Astrocyte of the cerebellum (primary cell): ENCODE results near the gene RGS6.
"Not testable (repeated sequence)": the region's sequence is repeated elsewhere in the genome, so short reads cannot be mapped to it uniquely, and the experiment has no call there.

Source experiments
- DNase-seq: peaks from one replicate; pipeline ENCODE4 v3.0.0-alpha.2; 2011; ENCODE audit warnings: low read depth
- H3K4me3 ChIP-seq: 2 replicates; pipeline ENCODE4 v1.5.1; 2011; ENCODE audit warnings: mild to moderate bottlenecking, low read depth, low read length, moderate library complexity
- in situ Hi-C: cut with HindIII; loops from 2 replicates; pipeline ENCODE4 v1.10.0; 2017; ENCODE audit warnings: low sequenced_read_pairs
- TF ChIP-seq, protein P1 (sequence below): IDR thresholded peaks from 2 replicates; pipeline ENCODE4 v1.5.1; 2012; ENCODE audit warnings: low read length, low read depth, moderate library complexity, mild to moderate bottlenecking; ENCODE audit errors: missing control alignments

The RGS6 gene

DNA sequence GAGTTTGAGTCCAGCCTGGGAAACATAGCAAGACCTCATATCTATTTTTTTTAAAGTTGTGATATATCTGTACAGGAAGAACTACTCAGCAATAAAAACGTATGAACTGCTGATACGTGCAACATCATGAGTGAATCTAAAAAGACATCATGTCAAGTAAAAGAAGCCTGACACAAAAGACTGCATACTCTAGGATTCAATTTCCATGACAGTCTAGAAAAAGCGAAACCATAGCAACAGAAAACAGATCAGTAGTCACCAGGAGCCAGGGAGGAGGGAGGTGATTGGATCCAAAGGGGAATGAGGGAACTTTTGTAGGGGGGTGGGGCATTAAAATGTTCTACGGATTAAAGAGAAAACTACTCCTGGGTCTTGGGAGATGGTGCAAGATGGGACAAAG lies 8.7 kb upstream of the RGS6 start:
- in situ Hi-C loops = no loop called here
- DNase-seq = no peak
- TF ChIP-seq, protein P1, sequence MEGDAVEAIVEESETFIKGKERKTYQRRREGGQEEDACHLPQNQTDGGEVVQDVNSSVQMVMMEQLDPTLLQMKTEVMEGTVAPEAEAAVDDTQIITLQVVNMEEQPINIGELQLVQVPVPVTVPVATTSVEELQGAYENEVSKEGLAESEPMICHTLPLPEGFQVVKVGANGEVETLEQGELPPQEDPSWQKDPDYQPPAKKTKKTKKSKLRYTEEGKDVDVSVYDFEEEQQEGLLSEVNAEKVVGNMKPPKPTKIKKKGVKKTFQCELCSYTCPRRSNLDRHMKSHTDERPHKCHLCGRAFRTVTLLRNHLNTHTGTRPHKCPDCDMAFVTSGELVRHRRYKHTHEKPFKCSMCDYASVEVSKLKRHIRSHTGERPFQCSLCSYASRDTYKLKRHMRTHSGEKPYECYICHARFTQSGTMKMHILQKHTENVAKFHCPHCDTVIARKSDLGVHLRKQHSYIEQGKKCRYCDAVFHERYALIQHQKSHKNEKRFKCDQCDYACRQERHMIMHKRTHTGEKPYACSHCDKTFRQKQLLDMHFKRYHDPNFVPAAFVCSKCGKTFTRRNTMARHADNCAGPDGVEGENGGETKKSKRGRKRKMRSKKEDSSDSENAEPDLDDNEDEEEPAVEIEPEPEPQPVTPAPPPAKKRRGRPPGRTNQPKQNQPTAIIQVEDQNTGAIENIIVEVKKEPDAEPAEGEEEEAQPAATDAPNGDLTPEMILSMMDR = no peak

GRCh38 chr14:71931492-71932228 lies 569 bp upstream of the RGS6 start:
- TF ChIP-seq, protein P1 = no peak
- in situ Hi-C loops = no loop called here
- DNase-seq = no peak
- H3K4me3 ChIP-seq = no peak overlapping the region

More for the DNA sequence above, 8.7 kb upstream of the RGS6 start:
- no peak overlapping the region for H3K4me3 ChIP-seq

GRCh38 chr14:71933001-71933587 lies 865 bp downstream of the RGS6 start:
- DNase-seq = no peak
- in situ Hi-C loops = no loop called here
- TF ChIP-seq, protein P1 = no peak
- H3K4me3 ChIP-seq = no peak overlapping the region

- DNase-seq, in situ Hi-C loops, H3K4me3 ChIP-seq: not testable (repeated sequence)
Measured at GRCh38 chr14:71938273-71938672, 6.0 kb downstream of the RGS6 start.

GRCh38 chr14:71939344-71939743 lies 7.1 kb downstream of the RGS6 start:
- H3K4me3 ChIP-seq, DNase-seq, in situ Hi-C loops: not testable (repeated sequence)

- in situ Hi-C loops, H3K4me3 ChIP-seq, DNase-seq: not testable (repeated sequence)
Measured at GRCh38 chr14:71940500-71940899, 8.3 kb downstream of the RGS6 start.

DNA sequence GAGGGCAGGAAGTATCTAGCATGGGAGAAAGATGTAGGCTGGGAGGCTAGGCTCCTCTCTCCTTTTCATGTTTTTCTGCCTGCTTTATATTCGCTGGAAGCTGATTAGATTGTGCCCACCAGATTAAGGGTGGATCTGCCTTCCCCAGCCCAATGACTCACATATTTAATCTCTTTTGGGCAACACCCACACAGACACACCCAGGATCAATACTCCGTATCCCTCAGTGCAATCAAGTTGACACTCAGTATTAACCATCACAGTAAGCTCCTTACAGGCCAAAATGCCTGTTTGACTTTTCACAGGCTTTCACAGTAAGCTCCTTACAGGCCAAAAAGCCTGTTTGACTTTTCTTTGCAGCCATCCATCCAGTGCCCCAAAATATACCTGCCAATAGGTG lies 9.4 kb downstream of the RGS6 start:
- in situ Hi-C loops, DNase-seq, H3K4me3 ChIP-seq: not testable (repeated sequence)

- in situ Hi-C loops = no loop called here
- no peak for DNase-seq
- no peak overlapping the region for H3K4me3 ChIP-seq
- TF ChIP-seq, protein P1 = no peak
Measured at GRCh38 chr14:71942904-71943694, 10.9 kb downstream of the RGS6 start.
